ENCODE results near the gene JAZF1. TPM values are rescaled to one million over a fixed set of nuclear protein-coding genes. Genes with fewer than 3 reads are reported as not detected.

Gene JAZF1
- total and polyA plus RNA-seq, 2 of the 8 experiments (the other 6 are each of a cell fraction or from before 2014, with no cell fraction given): 2.6 to 21.8 TPM

DNA sequence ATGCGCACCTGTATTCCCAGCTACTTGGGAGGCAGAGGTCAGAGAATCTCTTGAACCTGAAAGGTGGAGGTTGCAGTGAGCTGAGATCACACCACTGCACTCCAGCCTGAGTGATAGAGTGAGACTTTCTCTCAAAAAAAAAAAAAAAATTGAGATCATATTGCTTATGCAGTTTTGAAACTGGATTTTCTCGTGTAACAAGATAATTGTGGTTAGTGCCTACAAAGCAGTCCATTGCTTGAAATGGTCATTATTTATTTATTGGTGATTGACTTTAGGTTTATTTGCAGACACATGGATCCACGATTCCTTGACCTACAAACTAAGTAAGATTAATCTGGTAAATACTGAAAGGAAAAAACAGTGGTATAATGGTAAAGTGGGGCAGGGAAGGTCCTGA lies 290.8 kb downstream of the JAZF1 start:
- H3K56ac ChIP-seq (replicated peaks; ENCODE audit: insufficient read length, low read depth, low read length): no peak overlapping the region
- no peak overlapping the region for H4K5ac ChIP-seq (ENCODE audit: insufficient read length, low read depth, low read length)
- WGBS, 2 experiments (ENCODE audit: extremely low coverage in 1 of 2, insufficient coverage in 1 of 2, insufficient read length in 1 of 2, insufficient replicate concordance in 2 of 2, low coverage in 1 of 2, low lambda C conversion rate in 2 of 2, missing lambda C conversion rate in 1 of 2): 98% methylated on average over 3 of the region's 3 CpGs; no CpG with 5 or more reads in 1 of the 2 experiments
- no peaks in the 10 kb centered on the region; the same call in 1 of the 2 replicates for H3K79me1 ChIP-seq (ENCODE audit: low read depth, low read length)
- no peaks in the 10 kb centered on the region for H3K36me3 ChIP-seq (ENCODE audit: control insufficient read depth in 2 of 4, insufficient read depth in 4 of 4, low read length in 3 of 4)
- H3K23me2 ChIP-seq (ENCODE audit: low read depth, low read length): no peaks in the 10 kb centered on the region; the same call in 1 of the 2 replicates
- H3K23ac ChIP-seq (ENCODE audit: insufficient read length): no peak overlapping the region
- H2BK5ac ChIP-seq (ENCODE audit: low read depth, low read length): no peak overlapping the region
- no peak overlapping the region for H2AK5ac ChIP-seq (ENCODE audit: low read depth, low read length)
- no peaks in the 10 kb centered on the region for H3K9me3 ChIP-seq (ENCODE audit: insufficient read depth in 2 of 2, low read depth in 1 of 2, low read length in 1 of 2)
- FAIRE-seq: no peak
- H3K27me3 ChIP-seq (replicated peaks in 1 of 4; ENCODE audit: control insufficient read depth in 3 of 4, extremely low read depth in 1 of 4, insufficient read depth in 3 of 4, low read length in 3 of 4): no peaks in the 10 kb centered on the region
- no peak overlapping the region for H4K91ac ChIP-seq (replicated peaks; ENCODE audit: insufficient read length, low read length)
- no peak for DNase-seq (ENCODE audit: low read depth in 1 of 2, low spot score in 2 of 2)
- H3K9ac ChIP-seq (replicated peaks in 1 of 4; ENCODE audit: extremely low read depth in 1 of 4, low read depth in 3 of 4, low read length in 3 of 4): no peak overlapping the region
- no peak overlapping the region for H2BK12ac ChIP-seq (ENCODE audit: low read depth, low read length)
- H4K20me1 ChIP-seq (replicated peaks in 1 of 2; ENCODE audit: control insufficient read depth in 1 of 2, insufficient read depth in 2 of 2, low read length in 2 of 2): no peaks in the 10 kb centered on the region
- H2BK20ac ChIP-seq (ENCODE audit: low read length): no peak overlapping the region
- H3K4me2 ChIP-seq (ENCODE audit: insufficient read depth in 1 of 2, low read depth in 2 of 2, low read length in 2 of 2): no peak overlapping the region
- ChIA-PET CTCF (ENCODE audit: partially characterized antibody) (interaction anchor here (0.7 kb wide), 1 partner anchor 21 kb away, joined by 3 read pairs; no protein-coding TSS in a partner anchor), POLR2A (ENCODE audit: partially characterized antibody) (interaction anchor here (1.0 kb wide), 1 partner anchor 18 kb away, joined by 3 read pairs; no protein-coding TSS in a partner anchor)
- no peak overlapping the region for H2BK15ac ChIP-seq (ENCODE audit: low read length)
- H3K27ac ChIP-seq (ENCODE audit: low read depth, low read length): no peak overlapping the region
- H3K4me3 ChIP-seq (ENCODE audit: extremely low read depth in 1 of 4, insufficient read depth in 2 of 4, low read depth in 3 of 4, low read length in 4 of 4): no peak overlapping the region
- H3K14ac ChIP-seq (ENCODE audit: insufficient read length): no peak overlapping the region
- H3K4ac ChIP-seq (replicated peaks; ENCODE audit: insufficient read length, low read depth, low read length): no peak overlapping the region
- H3K18ac ChIP-seq (ENCODE audit: extremely low read depth, low read length): no peak overlapping the region
- H2BK120ac ChIP-seq (replicated peaks; ENCODE audit: low read depth, low read length): no peak overlapping the region
- H2AFZ ChIP-seq (ENCODE audit: low read length): no peak overlapping the region
- H3K4me1 ChIP-seq (replicated peaks in 1 of 4; ENCODE audit: control insufficient read depth in 3 of 4, insufficient read depth in 4 of 4, low read length in 3 of 4): no peaks in the 10 kb centered on the region
- H3K79me2 ChIP-seq (ENCODE audit: control insufficient read depth in 1 of 2, insufficient read depth in 2 of 2, low read length in 2 of 2): no peaks in the 10 kb centered on the region
- H4K8ac ChIP-seq (ENCODE audit: extremely low read depth, insufficient read depth, low read length): no peak overlapping the region
- no peak for TF ChIP-seq CREB1 (IDR thresholded peaks at IDR 0.05)
- TF ChIP-seq, protein P1, sequence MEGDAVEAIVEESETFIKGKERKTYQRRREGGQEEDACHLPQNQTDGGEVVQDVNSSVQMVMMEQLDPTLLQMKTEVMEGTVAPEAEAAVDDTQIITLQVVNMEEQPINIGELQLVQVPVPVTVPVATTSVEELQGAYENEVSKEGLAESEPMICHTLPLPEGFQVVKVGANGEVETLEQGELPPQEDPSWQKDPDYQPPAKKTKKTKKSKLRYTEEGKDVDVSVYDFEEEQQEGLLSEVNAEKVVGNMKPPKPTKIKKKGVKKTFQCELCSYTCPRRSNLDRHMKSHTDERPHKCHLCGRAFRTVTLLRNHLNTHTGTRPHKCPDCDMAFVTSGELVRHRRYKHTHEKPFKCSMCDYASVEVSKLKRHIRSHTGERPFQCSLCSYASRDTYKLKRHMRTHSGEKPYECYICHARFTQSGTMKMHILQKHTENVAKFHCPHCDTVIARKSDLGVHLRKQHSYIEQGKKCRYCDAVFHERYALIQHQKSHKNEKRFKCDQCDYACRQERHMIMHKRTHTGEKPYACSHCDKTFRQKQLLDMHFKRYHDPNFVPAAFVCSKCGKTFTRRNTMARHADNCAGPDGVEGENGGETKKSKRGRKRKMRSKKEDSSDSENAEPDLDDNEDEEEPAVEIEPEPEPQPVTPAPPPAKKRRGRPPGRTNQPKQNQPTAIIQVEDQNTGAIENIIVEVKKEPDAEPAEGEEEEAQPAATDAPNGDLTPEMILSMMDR (IDR thresholded peaks at IDR 0.05; ENCODE audit: control extremely low read depth in 1 of 3, insufficient read depth in 1 of 3, low read depth in 1 of 3, low read length in 3 of 3): no peak
- TF ChIP-seq SUZ12 (IDR thresholded peaks at IDR 0.05; ENCODE audit: low read length): no peak
- no peak for TF ChIP-seq CTBP2 (IDR thresholded peaks at IDR 0.05; ENCODE audit: borderline replicate concordance, insufficient read depth, insufficient read length, low read length)
- TF ChIP-seq CHD2 (IDR thresholded peaks at IDR 0.05; ENCODE audit: low read length): no peak

All from H1 (cell line).